ENCODE data around the gene CAVIN4. TPM values are rescaled to one million over a fixed set of nuclear protein-coding genes. Genes with fewer than 3 reads are reported as not detected.

Gene CAVIN4
- total RNA-seq, 1 experiment from 2014 or later: 7.1 TPM

GRCh38 chr9:100598641-100599145 lies 20.8 kb downstream of the CAVIN4 start (continued):
- TF ChIP-seq OVOL2 (CRISPR knock-in tag; IDR thresholded peaks at IDR 0.05; ENCODE audit: borderline replicate concordance) (no peak), TP53 (CRISPR knock-in tag; IDR thresholded peaks at IDR 0.05) (0 out of 2 replicates have a peak, but pooled peaks have one; percentile 32), FOXP4 (CRISPR knock-in tag; IDR thresholded peaks at IDR 0.05) (0 out of 2 replicates have a peak, but pooled peaks have one; percentile 26), ZBTB21 (CRISPR knock-in tag; IDR thresholded peaks at IDR 0.05; ENCODE audit: borderline replicate concordance) (0 out of 2 replicates have a peak, but pooled peaks have one; percentile 64), MYBL2 (CRISPR knock-in tag; IDR thresholded peaks at IDR 0.05) (peak; percentile 24; the same call in 1 of the 2 replicates), MAX (CRISPR knock-in tag; IDR thresholded peaks at IDR 0.05) (peak; percentile 65), ETV6 (CRISPR knock-in tag; IDR thresholded peaks at IDR 0.05) (peak; percentile 56; the same call in 1 of the 2 replicates)

GRCh38 chr9:100600521-100601079 lies 22.7 kb downstream of the CAVIN4 start:
- Mint-ChIP-seq H3K4me1 (peaks cover 46% of the 10 kb centered on the region), H3K36me3 (no peaks in the 10 kb centered on the region), H3K27ac (no peak overlapping the region), H3K9me3 (no peaks in the 10 kb centered on the region), H3K27me3 (ENCODE audit: low read depth) (no peaks in the 10 kb centered on the region; the same call in 1 of the 2 replicates), H3K4me3 (no peak overlapping the region)
- ChIA-PET POLR2A (no interaction called here), CTCF (interaction anchor here (0.6 to 6.2 kb wide), 20 partner anchors 18 to 788 kb away, joined by 3 to 69 read pairs (median 8); no protein-coding TSS in a partner anchor)
- ATAC-seq (no peak), DNase-seq (ENCODE audit: low spot score) (no peak)
- no peak for TF ChIP-seq E2F5 (CRISPR knock-in tag; IDR thresholded peaks at IDR 0.05)
- no peak for TF ChIP-seq ETV6 (CRISPR knock-in tag; IDR thresholded peaks at IDR 0.05)
- TF ChIP-seq TEAD4 (CRISPR knock-in tag; IDR thresholded peaks at IDR 0.05): no peak
- TF ChIP-seq MLX (CRISPR knock-in tag; IDR thresholded peaks at IDR 0.05): no peak
- no peak for TF ChIP-seq JAZF1 (CRISPR knock-in tag; IDR thresholded peaks at IDR 0.05)
- no peak for TF ChIP-seq ZNF281 (CRISPR knock-in tag; IDR thresholded peaks at IDR 0.05)
- no peak for TF ChIP-seq IRF2 (CRISPR knock-in tag; IDR thresholded peaks at IDR 0.05; ENCODE audit: borderline replicate concordance, low read depth)
- TF ChIP-seq ATF3 (CRISPR knock-in tag; conservative IDR thresholded peaks at IDR 0.05): no peak
- TF ChIP-seq CREB1 (CRISPR knock-in tag; IDR thresholded peaks at IDR 0.05): no peak
- TF ChIP-seq CDX4 (CRISPR knock-in tag; IDR thresholded peaks at IDR 0.05; ENCODE audit: borderline replicate concordance): no peak
- no peak for TF ChIP-seq SP1 (CRISPR knock-in tag; conservative IDR thresholded peaks at IDR 0.05)
